Fibroblast of peridontal ligament (primary cell): ENCODE measurements around the gene NUBPL.
A peak's percentile ranks its signal among the peaks of the same experiment; 100 is the strongest.

Source experiments
- DNase-seq: peaks from one replicate; pipeline ENCODE4 v3.0.0-alpha.2; 2010; ENCODE audit errors: extremely low read depth

The NUBPL gene

DNA sequence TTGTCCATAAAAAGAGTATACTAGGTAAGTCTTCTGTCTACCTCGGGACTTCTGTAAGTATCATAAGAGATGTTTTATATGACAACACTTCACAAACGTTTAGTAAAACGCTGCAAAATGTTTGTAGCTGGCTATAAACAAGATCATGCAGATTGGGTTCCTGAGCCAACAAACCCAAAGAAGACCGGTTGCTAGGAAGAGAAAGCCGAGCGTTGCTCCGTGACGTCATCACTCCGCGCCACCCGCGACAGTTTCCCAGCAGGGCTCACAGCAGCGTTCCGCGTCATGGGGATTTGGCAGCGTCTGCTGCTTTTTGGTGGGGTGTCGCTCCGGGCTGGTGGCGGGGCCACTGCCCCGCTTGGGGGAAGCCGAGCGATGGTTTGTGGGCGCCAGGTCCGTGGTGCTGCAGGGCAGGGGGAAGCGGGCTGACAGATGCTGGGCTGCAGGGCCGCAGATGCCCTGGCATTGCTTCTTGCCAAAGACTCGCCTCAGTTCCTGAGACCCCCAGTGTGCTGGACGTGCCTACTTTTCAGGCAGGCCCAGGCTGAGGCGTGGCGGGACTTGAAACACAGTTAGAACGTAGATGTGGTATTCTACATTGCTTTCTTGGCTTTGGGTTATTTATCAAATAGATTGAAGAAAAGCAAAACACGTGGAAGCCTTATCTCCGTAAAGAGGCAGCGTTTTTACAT, at the start of gene NUBPL:
Gene NUBPL (plus strand): TSS at position 250 of the 692 bp plus-strand sequence. CDS start 36 bp downstream, at position 286.
- DNase-seq: peak; percentile 96

DNA sequence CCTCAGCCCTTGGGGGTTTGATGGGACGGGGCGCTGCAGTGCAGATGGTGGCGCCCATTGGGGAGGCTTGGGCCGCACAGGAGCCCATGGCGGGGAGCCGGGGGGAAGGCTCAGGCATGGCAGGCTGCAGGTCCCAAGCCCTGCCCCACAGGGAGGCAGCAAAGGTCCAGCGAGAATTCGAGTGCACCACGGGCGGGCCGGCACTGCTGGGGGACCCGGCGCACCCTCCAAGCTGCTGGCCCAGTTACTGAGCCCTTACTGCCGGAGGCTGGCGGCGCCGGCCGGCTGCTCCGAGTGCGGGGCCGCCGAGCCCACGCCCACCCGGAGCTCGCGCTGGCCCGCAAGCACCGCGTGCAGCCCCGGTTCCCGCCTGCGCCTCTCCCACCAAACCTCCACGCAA, 34.1 kb upstream of the NUBPL start:
- no peak for DNase-seq

DNA sequence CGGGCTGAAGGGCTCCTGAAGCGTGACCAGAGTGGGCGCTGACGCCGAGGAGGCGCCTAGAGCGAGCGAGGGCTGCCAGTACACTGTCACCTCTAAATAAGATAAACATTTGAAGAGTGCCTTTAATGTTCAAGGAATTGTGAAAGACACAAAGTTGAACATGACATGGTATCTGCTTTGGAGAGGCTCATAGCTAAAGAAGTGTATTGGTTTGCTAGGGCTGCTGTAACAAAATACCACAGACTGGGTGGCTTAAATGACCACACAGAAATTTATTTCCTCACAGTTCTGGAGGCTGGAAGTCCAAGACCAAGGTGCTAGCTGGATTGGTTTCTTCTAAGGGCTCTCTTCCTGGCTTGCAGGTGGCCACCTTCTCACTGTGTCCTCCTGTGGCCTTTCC, 33.7 kb upstream of the NUBPL start:
- DNase-seq: no peak

- peak; percentile 7 for DNase-seq
Measured at GRCh38 chr14:31529053-31529452, 32.2 kb upstream of the NUBPL start.

- DNase-seq: peak; percentile 15
Measured at GRCh38 chr14:31530136-31530535, 31.1 kb upstream of the NUBPL start.

DNA sequence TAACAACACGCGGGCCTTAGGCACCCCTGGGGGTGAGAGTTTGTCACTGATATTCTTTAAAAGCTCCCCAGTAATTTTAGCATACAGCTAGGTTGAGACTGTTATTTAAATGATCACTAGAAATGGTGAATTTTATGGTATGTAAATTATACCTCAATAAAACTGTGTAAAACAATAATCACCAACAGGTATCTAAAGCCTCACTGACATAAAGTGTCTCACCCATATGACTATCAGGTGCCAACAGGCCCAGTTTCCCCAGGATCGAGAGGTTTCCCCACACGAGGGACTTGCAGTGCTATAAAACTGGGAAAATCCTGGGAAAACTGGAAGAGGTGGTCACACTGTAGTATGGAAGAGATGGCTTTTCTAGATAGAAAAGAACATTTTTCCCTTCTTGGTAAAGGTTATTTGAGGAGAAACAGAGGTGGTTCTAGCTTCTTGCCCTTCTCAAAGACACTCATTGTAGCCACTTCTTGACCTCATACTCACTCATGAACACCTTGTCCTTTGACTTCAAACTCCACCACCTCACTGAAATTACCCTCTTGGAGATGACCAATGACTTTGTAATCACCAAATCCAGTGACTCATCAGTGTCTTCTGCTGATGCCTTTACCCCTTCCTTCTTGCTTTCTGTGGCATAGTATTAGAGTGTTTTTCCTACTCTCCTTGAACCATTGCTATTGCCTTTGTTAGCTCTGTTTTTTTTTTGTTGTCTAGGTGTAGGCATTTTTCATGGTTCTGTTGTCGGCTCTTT, 24.8 kb upstream of the NUBPL start:
- no peak for DNase-seq

GRCh38 chr14:31541702-31542101, 19.5 kb upstream of the NUBPL start:
- no peak for DNase-seq

GRCh38 chr14:31543969-31544799, 17.0 kb upstream of the NUBPL start:
- no peak for DNase-seq

DNA sequence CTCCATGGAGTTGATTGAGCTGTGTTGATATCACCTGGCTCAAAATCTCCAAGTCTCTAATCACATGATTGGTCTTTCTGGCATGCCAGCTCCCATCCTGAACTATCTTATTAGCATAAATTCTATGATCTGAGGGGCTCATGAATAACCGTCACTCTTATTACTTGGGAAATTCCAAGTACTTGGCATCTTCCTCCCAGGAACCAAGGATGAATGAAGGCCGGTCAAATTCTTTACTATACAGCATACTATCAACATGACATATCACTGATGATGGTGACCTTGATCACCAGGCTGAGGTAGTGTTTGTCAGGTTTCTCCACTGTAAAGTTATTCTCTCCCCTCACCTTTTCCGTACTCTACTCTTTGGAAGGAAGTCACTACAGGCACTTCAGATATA, 16.4 kb upstream of the NUBPL start:
- DNase-seq: no peak

GRCh38 chr14:31545328-31545727, 15.9 kb upstream of the NUBPL start:
- no peak for DNase-seq

- no peak for DNase-seq
Measured at GRCh38 chr14:31549817-31550216, 11.4 kb upstream of the NUBPL start.

- DNase-seq: no peak
Measured at GRCh38 chr14:31550589-31550988, 10.6 kb upstream of the NUBPL start.

- no peak for DNase-seq
Measured at GRCh38 chr14:31556191-31556590, 5.0 kb upstream of the NUBPL start.

GRCh38 chr14:31559939-31560338, 1.3 kb upstream of the NUBPL start:
- DNase-seq: no peak

DNA sequence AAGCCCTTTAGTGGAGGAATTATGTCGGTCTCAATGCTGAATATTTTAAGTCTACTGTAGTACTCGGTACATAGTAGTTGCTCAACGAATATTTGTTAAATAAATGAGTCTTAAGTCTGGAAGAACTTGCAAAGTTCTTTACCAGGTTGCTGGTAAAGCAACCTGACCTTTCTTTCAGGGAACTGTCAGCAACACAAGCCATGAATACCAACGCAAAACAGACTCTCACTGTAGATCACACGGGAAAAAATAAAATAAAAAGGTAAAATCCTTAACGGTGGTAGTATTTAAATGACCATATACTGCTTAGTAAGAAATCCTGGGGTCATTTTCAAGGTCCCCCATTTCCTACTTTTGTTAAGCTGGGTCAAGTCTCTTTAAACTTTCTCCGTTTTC, 447 bp upstream of the NUBPL start:
- DNase-seq: no peak

DNA sequence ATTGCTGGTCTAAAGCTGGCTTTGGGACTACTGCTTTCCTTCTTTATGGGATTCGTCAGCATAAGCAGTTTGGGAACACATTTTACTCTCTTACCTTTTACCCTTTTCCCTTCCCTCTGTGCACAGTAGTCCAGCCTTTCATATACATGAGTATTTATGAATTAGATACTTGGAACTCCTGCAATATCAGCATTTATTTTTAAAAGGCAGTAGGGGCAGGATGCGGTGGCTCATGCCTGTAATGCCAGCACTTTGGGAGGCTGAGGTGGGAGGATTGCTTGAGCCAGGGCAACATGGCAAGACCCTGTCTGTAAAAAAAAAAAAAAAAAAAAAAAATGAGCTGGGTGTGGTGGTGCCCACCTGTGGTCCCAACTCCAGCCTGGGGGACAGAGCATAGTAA, 3.0 kb downstream of the NUBPL start:
- no peak for DNase-seq

- no peak for DNase-seq
Measured at GRCh38 chr14:31566456-31566855, 5.3 kb downstream of the NUBPL start.

DNA sequence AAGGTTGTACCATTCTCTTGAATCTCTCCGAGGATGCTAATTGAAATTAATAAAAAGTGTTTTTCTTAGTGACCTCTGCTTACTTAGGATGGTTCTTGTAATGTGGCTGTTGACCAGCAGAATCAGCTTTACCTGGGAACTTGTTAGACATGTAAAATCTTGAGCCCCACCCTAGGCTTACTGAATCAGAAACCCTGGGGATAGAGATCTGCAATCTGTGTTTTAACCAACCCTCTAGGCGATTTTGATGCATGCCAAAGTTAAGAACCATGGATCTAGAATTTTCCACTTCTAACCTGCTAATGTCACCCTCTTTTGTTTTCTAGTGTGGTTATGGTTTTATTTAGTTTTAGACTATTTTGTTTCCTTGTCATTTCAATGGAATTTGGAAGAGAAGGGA, 6.5 kb downstream of the NUBPL start:
- DNase-seq: no peak

- peak; percentile 62 for DNase-seq
Measured at GRCh38 chr14:31568161-31568560, 7.0 kb downstream of the NUBPL start.

- DNase-seq: peak; percentile 57
Measured at GRCh38 chr14:31568671-31569070, 7.5 kb downstream of the NUBPL start.

- DNase-seq: no peak
Measured at GRCh38 chr14:31572955-31573354, 11.8 kb downstream of the NUBPL start.

DNA sequence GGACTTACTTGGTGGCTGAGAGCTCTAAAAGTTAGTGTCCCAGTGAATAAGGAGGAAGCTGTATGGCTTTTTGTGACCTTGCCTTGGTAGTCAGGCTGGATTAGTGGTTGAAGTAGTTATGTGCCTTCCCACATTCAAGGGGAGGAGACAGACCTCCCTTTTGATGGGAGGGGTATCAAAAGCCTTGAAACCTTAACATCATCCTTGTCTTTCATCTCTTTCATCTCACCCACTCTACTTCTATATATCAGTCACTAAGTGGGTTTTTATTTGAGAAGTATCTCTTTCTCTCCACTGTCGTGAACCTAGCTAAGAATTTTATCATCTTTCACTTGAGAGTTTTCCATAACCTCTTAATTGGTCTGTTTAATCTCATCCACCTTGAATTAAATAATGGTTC, 15.7 kb downstream of the NUBPL start:
- DNase-seq: no peak

DNA sequence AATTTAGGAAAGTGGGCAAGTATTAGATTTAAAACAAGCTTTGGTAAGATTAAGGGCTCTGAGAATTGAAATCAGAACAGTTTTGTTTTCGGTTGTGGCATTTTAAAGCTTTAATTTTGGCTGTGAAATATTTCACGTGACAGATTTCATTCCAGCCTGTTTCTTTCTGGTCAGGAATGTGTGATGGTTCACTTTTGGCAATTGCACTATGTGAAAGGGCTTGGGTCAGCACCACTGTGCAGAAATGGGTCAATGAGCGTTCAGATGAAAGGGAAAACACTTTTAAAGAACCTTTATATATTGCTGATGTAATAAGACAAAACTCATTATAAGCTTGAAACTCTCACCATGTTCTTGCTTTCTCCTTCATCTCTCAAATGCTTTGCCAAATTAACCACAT, 17.1 kb downstream of the NUBPL start:
- peak; percentile 22 for DNase-seq
